NCI-H1694 treated with DMSO at 0.1 percent for 48 hours (cell line): ENCODE data around the gene ADGRB2.
A peak's percentile ranks its signal among the peaks of the same experiment; 100 is the strongest.

Experiments
- DNase-seq: peaks from one replicate; lab custom pipeline; 2025; lab: John Stamatoyannopoulos, UW

The ADGRB2 gene

DNA sequence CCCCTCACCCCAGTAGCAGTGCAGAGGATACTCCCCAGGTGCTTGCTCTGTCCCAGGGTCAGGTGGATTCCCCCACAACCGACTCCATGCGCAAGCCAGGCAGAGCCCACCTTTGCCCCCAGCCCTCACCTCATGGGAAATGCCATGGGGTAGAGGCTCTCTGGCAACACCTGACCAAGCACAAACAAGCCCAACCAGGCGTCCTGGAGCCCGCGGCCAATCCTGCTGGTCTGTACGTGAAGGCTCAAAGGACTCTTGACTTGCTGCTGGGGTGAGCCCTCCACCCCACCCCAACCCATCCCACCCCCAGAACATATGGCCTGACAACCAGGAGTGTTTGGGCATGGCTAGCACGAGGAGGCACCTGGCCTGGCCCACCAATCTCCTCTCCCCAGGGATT lies 1.8 kb downstream of the ADGRB2 start:
- no peak for DNase-seq

DNA sequence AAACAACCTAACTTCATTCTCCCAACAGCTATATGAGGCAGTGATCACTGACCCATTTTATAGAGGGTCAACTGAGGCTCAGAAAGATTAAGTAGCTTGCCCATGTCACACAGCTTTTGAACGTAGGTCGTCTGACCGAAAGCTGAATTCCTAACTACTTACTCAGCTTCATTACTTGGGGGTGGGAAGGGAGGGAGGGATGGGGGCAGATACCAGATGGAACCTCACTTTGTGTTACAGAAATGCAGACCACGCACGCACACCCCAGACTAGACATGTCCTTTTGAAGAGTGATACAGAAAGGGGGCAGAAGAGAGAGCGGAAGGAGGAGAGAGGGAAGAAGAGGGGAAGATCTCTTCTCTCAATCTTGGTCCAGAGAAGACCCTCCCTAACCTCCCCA lies 2.3 kb downstream of the ADGRB2 start:
- no peak for DNase-seq

DNA sequence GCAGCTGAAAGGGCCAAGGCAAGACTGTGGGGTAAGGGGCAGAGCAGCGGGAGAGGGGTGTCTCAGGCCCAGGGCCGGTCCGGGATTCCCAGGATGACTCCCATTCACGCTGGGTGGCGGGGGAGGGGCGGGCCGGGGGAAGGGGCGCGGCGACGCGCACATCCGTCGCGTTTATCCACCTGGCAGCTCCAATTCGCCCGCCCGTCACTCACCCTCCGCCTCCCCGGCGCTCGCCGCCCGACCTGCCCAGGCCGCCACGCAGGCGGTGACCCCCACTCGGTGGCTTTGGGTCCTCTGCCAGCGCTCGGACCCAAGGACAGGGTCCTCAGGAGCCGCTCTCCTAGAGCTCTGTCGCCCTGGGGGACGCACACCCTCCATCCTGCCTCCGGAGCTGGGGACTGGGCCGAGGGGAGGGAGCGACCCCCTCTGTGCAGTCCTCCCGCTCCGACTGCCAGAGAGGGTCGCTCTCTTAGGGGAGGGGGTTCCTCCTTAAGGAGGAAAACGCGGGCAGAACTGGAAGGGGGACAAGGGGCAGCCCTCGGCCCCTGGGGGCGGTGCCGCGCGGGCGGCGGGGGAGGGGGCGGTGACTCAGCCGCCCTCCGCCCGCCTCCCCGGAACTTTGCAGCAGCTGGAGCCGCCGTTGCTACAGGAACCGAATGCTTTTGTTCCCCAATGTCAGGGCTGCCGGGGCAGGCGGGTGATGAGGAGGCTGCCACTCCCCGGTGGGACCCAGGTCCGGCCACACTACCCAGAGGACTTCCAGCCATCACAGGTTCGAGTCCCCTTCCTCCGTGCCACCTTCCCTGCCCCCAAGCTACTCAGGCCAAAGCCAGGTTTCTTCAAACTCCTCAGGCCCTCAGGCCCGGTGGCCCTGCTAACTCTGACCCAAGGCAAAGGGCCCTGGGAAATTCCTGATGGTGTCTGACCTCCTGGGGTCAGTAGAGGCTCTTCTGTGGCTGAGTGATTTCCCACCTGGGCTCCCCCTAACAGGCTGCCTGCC lies 3.4 kb downstream of the ADGRB2 start:
- DNase-seq, result no peak

- no peak for DNase-seq
Observed at GRCh38 chr1:31759298-31760023, 4.7 kb downstream of the ADGRB2 start.

GRCh38 chr1:31758823-31759222 lies 5.3 kb downstream of the ADGRB2 start:
- no peak for DNase-seq

DNA sequence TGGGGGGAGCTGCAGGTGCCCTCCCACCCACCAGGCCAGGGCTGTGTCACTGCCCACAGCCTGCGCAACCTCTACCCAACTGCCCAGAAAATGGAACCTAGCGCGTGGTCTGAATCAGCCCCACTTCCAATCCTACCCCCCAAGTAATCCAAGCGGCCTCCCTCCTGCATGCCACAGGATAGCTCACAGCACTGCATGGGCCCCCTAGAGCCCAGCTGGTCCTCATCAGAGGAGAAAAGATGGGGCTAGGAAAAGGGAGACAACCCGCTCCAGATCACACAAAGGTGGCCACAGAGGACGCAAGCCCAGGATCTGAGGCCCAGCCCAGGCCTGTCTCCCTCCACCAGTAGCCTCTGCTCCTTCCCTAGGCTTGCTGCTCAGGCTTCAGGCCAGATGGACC lies 6.2 kb downstream of the ADGRB2 start:
- no peak for DNase-seq

DNA sequence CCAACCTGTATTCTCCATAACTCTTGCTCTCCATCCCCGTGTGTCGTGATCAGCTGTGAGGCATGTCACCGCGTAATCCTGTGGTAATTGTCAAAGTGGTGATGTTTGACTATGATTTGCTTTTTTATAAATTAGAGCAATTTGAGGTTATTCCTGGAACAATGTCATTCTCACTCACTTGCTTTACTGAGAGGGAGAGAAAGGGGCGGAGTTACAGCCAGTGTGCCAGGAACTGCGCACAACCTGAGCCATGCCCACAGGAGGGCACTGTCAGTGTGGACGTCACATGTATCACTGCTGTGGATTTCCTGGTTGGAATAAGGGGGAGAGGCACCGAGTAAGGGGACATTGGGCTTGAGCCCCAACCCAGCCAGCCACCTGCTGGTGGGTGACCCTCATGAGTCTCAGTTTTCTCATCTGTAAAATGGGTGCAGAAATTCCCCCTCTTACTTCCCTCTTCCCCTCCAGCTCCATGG lies 6.9 kb downstream of the ADGRB2 start:
- no peak for DNase-seq

DNA sequence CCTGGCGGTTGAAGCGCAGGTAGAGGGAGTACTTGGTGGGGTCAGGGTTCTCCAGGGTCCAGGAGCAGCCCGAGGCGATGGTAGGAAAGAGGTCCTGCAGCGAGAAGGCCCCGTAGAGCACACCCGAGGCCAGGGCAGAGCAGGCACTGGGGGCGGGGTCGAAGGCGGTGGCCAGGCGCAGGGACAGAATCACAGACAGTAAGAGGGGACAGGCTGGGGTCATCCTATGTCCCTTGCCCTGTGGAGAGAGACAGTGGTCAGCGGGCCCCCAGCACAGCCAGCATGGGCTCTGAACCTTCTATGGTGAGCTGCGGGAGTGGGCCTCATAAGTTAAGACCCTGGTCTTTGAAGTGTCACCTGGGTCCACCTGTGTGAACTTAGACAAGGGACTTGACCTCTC lies 7.6 kb downstream of the ADGRB2 start:
- DNase-seq, result no peak

GRCh38 chr1:31755850-31756492 lies 8.2 kb downstream of the ADGRB2 start:
- no peak for DNase-seq

DNA sequence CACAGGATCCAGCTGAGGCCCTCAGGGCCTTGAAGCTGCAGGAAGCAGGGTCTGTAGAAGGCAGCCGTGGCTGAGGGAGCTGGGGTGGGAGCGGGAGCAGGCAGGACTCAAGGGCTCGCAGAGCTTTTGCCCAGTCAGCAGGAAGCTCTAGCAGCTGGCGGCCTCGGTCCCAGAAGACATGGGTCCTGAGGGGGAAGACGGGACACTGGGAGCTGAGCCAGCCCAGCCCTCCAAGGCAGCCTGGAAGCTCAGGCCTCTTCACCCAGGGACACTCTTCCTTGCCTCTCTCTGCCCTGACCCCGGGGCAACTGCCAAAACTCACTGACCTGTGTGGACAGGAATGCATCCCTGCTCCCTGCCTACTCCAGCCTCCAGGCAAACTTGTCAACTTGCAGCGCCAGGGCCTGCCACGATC lies 8.9 kb downstream of the ADGRB2 start:
- DNase-seq, result no peak

DNA sequence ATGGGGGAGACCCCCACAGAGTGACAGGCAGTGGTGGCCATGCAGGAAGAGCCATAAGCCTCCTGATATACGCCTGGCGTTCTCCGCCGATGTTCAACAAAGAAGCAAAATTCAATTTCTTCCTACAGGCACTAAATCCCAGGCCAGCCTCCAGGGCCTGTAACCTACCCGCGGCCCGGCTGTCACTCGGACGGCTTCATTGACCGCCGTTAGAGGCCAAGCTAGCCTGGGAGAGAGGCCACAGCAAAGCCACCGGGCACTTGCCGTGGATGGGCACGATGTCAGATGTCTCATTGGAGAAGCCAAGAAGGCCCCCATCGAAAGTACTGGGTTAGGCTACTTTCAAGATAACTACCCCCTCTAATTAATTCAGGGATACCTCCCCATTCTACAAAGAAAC lies 9.7 kb downstream of the ADGRB2 start:
- no peak for DNase-seq

DNA sequence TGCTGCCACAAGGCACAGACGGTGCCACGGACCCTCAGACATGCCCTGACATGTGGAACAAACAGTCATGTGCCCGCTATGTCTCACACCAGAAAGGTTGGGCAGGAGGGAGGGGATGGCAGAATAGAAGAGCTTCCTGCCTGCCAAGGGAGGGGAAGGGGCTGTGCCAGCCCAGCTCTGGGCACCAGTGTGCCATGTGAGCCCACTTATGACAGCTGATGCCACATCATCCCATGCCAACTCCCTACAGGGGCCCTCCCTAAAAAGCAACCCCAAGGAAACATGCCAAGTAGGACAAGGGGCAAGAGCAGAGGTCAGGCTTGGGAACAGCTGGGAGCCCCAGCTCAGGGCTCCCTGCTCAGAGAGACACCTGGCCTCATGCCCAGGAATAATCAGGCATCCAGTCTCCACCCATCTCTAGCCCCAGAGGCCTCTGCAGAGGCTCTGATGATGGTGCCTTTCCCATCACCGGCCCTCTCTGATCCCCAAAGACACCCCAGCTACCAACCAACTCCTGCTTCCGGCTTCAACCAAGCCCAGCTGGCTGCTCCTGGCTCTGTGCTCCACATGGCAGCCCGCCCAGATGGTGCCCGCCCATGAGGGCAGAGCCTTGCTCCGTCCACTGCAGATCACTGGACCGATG lies 10.3 kb downstream of the ADGRB2 start:
- DNase-seq, result peak; percentile 76

DNA sequence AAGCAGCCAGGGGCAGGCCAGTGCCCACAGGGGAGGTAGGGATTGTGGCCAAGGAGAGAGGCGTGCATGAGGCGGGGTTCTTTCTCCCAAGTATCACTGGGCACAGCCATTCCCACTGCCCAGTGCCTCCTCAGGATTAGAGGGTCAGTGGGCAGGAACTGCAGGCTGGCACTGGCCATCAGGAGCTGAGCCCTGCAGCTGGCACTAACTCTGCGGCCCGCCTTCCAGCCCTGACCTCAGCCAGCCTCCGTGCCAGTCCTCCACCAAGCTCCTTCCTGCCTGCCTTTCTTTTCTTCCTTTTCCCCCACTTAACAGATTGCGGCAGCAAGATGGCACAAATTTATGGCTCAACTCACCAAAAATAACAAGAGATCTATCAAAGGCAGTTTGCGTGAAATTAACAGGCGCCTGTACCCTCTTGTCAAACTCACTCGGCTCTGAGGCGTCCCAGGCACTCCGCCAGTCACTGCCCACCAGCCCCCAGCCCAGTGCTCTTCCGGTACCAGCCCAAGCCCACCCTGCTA lies 11.1 kb downstream of the ADGRB2 start:
- DNase-seq, result no peak

DNA sequence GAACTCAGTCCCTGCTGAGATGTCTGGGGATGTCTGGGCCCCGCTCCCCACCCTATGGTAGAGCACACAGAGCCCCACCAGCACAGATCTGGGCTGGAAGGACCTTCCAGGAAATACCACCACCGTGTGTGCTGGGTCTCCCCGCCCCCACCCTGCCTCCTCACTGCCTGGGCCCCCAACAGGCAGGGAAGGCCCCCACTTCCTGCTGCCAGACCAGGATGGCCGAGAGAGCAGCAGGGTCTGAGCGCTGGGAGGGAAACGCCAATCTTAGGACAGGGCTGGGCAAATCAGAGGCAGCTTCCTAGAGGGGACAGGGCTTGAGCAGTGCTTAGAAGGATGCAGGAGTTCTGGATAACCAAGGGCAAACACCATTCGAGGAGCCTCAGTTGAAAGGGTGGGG lies 11.9 kb downstream of the ADGRB2 start:
- no peak for DNase-seq

DNA sequence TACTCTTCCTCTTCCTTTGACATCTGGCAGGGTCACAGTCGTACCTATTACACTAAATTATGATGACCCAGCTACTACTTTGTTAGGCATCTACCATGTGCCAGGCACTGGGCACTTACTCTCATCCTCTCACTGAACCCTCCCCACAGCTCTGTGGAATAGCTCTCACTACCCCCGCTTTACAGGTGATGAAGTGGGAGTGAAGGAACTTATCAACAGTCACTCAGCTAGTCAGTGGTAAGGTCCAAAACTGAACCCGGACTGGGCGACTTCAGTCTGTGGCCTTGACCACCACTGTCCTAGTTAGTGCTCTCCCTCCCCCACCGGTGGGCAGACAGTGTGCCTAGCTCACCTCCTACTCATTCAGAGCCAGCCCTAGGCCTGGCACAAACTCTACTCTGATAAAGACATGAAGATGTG lies 12.3 kb downstream of the ADGRB2 start:
- DNase-seq, result no peak

DNA sequence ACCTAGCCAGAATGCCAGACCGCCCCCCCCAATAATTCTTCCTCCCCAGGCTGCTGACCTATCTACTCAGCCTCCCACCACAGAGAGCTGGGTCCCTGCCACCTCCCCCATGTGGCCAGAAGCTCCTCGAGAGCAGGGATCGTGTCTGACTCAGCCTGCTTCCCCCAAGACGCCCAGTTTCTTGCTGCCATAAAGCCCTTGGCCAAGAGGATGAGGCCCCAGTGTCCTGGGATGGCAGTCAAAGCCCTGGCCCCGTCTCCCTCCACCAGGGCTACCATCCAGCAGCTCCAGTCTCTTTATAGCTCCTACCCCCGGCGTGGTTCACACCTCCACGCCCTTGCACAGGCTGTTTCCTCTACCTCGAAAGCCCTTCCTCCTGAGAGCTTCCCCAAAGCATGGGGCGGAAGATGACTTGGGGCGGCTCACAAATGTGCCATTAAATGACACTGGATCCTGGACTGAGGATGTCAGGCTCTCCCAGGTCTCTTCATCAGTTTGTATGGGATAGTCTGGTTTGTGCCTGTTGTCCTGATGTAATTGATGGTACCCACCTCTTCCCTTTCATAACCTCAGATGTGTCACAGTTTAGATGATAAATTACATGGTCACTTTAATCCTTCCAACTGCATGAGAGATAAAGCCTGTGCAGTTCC lies 13.2 kb downstream of the ADGRB2 start:
- DNase-seq, result no peak

DNA sequence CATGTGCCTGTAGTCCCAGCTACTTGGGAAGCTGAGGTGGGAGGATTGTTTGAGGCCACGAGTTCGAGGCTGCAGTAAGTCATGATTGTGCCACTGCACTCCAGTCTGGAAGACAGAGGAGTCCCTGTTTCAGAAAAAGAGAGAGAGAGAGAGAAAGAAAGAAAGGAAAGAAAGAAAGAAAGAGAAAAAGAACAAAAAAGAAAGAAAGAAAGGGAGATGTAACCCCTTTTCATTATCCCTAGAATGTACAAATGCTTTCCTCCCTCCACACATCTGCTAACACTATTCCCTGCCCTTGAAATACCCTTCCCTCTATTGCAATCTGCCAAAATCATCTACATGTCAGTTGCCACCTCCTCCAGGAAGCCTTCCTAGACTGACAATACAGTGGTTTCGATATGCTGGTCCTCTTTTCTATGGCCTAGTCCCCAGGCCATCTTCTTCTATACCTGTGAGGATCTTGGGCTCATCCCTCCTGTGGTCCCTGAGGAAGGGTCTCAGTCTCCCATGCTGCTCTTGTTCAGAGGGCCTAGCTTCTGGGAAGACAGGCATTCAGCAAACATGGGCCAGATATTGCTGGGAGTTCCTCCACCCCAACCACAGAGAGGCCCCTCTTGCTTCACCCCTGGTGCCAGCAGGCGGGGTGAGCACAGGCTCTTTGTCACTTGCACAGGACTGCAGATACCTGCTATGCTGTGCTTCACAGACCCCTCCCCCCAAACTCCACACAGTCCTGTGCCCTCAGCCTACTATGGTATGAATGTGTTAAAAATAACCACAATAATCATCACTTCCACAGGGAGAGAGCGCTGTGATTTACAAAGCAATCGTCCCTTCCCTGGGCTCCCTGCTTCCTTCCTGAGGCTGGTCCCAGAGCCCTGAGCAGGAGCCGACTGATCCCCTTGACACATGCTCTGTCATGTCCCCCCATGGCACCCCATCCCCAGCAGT lies 14.1 kb downstream of the ADGRB2 start:
- no peak for DNase-seq

GRCh38 chr1:31748365-31748764 lies 15.8 kb downstream of the ADGRB2 start:
- DNase-seq, result no peak

DNA sequence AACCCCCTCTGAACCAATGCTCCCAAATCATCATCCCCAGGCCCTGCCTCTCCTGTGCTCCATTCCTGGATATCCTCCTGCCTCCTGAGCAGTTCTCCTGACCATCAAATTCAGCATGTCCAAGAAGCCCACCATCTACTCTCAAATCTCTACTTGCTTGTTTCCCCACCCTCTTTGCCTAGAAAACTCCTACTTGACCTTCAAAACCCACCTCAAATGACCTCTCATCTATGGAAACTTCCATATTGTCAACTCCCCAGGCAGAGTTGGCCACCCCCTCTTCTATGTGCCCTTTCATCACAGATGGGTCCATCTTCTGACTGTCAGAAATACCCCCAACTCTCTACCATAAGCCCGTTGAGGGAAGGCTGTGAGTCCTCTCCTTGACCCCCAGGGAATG lies 16.8 kb downstream of the ADGRB2 start:
- no peak for DNase-seq

GRCh38 chr1:31746687-31747086 lies 17.5 kb downstream of the ADGRB2 start:
- DNase-seq, result no peak
